NCI-H446 treated with DMSO at 0.1 percent for 48 hours (cell line): ENCODE measurements around the gene CORO2B.

Experiments
- DNase-seq: peaks from one replicate; lab custom pipeline; 2025; lab: John Stamatoyannopoulos, UW

Gene CORO2B

DNA sequence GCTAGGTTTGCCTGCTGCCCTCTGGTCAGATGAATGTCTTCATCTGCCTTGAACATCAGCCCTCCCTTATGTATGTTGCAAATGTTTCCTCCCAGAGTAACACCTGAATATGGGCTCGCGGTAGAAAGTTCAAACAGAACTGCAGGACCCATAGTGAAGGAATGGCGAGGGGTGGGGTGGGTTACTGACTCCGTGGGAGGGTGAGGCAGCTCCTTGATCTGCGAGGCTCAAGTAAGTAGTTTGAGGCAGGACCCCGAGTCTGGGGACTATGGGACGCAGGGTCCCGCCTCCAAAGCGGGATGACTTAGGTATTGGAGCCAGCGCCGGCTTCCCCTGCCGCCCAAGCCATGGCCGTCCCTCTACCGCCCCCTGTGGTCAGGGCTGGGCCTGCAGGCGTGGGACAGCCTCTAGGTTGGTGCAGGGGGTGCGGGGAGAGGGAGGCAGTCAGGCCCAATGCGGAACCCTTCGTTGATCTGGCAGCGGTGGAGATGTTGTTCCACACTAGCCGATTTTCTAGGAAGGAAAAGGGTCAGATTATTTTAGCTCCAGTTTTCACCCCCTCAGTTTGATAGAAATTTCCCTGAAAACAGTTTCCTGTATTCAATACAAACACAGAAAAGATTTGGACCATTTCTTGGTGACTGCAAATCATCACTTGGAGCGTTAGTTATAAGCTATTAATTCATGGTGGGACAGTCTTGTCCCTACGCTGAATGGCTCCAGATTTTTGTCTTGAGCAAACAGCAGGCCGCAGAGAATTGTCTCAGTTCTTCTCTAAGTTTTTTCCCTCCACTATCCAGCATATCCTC is 72.3 kb downstream of the CORO2B start:
- DNase-seq, result no peak

DNA sequence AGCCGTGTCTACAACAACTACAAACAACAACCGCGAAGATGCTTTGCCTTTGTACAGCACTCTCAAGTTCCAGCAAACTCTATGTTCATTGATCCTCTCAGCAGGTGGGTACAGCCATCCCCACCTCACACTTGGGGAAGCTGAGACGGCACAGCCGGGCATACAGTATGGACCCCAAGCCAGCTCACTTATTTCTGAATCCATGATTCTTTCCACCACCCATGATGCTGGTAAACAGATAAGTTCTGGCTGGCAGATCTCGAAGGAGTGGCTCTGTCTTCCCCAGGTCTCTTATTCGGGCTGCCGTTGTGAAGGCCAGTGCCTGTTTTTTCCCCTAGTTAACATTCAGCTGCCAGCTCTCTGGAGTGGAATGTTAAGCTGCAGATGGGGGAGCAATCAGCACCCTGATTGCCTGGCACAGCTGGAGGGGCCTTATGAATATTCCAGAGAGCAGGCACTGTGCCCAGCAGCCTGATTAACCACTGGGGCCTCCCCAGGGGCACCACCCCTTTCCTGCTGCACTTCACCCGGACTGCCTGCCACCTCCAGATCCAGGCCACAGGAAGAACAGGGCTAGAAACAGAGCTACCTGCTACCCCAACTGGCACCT is 73.2 kb downstream of the CORO2B start:
- DNase-seq, result no peak

DNA sequence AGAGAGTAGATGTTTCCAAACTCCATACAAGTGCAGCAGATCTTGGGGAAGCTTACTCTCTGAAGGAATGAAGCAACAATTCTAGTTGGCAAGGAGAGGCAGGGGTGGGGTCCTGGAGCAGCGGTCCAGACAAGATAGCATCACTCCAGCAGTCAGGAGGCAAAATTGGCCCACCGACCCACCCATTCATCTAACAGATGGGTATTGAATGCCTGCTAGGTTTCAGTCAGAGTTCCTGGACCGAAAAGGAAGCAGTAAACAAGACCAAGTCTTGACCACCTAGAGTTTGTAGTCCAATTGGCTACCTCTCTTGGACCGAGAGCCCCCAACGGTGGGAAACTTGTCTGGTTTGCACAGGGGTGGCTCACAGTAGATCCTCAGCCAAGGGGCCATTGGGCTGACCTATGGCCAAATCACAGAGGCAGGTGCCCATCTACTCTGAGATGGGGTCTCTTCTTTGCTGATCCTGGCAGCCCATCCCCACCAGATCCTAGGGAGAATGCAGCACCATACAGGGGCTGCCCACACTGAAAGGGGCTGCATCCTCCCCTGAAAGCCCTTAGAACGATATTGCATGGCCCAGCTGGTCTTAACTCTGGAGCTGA is 74.3 kb downstream of the CORO2B start:
- DNase-seq, result no peak

DNA sequence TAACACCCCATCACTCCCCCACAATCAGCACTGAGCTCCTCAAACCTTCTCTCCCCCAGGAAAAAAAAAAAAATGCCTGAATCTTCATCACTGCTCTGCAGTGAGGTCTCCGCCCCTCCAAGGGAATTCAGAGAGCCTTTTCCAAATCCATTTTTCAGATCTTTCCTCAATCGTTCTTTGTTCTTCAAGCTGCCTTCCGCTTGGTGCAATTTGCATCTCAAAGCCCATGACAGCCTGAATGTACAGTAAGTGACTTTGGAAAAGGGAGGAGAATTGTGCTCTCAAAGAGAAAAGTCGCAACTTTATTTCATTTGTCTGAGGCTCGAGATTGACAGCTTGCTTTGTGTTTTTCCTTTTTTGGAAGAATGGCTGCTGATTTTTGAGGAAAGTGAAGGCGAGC is 75.0 kb downstream of the CORO2B start:
- no peak for DNase-seq

DNA sequence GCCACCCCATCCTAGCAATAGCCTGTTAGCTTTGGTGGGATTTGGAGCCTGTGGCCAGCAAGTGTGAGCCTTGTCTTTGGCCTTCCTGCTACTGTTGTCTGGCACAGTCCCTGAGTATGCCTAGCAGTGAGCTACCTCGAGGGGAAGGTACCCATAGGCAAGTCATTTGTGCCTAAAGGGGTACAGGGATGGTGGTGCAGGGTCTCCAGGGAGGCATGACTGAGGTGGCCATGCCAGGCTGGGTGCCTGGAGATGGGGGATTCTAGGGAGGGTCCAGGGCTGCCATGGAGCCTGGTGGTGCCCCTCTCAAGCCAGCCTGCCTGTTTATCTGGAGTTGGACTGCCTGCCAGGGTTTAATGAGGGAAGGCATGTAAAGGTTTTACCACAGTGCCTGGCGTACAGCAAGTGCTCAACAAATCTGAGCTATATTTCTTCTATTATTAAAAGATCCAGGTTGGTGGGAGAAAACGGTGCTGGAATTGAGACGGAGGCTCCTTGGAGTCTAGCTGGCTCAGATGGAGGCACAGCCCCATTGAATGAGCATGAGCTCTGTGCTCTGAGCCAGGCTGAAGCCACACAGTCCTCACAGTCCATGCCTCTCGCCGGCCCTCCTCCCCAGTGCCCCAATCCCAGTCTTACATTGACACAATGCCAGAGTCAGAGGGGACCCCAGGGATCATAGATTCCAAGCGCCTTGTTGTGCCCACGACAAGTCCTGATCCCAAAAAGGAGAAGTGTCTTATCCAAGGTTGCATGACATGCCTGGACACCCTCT is 76.2 kb downstream of the CORO2B start:
- no peak for DNase-seq

DNA sequence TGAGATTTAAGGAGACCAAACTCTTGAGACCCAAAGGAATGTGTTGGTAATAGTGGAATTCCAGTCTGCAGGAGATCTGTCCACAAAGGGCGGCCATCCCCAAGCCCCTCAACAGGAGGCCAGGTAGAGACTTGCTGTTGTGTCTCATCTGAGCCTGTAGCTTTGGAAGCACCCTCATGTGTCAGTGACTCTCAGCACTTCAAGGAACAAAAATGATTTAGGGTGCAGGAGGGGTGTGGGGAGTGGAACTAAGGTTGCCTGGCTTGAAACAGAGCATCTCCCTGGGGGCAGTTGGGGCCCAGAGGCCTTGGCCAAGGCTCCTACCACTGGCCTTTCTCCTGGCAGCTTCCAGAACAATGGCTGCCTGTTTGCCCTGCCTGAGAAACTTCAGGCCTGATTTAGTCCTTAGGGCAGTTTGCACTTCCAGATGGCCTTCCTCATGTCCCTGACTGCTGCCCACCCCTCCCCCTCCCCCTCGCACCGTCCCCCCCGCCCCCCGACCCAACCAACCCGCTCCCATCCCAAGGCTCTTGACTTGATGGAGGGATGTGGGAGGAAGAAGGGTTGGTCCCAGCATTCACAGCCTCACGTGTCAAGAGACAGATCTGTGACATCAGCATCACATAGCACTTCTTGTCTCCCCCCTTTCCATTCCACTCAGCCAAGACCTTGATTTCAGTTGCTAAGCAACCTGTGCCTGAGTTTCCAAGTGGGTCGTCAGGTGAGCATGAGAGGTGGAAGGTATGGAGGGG is 77.1 kb downstream of the CORO2B start:
- no peak for DNase-seq

DNA sequence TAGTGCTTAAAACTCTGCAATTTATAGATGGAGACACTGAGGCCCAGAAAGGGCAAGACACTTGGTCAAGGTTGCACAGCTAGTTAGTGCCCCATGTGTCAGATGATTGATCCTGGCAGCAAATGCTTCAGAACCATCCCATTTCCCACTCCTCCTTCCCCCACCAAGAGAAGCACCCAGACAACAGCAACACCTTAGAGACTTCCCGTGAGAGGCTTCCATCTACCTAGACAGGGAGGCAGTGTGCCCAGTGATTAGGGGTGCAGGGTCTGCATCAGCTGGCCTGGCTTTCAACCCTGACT is 77.6 kb downstream of the CORO2B start:
- no peak for DNase-seq

DNA sequence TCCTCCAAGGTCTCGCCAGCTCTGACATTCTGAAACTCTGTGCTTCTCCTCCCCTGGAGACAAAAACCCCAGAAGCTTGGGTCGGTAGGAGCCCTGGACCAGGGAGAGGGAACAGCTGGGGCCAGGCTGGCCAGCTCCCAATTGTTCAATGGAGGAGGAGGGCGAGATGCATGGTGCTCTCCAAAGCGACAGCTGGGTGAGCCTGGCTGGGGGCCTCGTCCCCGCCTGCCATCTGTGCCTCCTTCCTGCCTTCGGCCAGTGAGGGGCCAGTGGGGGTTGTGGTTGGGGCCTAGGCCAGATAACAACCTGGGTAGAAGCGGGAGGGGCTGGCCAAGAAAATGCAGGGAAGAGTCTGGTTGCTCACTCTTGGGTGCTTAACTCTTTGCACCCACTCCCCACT is 79.4 kb downstream of the CORO2B start:
- peak; percentile 83 for DNase-seq

DNA sequence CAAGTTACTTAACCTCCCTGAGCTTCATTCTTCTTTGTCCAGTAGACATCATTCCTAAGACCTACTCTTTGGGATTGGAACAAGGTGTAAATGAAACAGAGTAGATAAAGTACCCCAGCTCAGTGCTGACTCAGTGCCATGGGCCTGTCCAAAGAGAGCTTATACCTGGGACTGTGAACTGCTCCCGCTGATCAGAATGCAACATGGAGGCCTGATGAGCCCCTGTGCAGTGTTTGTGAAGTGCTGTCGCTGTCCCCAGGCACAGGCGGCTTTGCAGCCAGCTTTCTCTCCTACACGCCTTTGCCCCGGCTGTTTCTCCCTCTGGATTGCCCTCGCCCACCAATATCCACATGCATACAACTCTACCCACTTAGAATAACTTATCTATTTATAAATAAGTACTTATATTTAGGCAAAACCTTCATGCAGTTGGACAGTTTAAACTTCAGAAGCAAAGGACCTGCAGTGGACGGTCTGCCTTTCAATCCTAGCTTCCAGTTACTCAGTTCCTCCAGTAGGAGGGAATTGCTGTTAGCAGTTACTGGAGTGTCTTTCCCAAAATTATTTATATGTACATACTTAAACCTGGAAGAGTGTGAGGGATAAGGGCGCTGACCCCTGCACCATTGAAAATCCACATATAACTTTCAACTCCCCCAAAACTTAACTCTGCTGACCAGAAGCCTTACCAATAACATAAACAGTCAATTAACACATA is 80.0 kb downstream of the CORO2B start:
- DNase-seq, result no peak

DNA sequence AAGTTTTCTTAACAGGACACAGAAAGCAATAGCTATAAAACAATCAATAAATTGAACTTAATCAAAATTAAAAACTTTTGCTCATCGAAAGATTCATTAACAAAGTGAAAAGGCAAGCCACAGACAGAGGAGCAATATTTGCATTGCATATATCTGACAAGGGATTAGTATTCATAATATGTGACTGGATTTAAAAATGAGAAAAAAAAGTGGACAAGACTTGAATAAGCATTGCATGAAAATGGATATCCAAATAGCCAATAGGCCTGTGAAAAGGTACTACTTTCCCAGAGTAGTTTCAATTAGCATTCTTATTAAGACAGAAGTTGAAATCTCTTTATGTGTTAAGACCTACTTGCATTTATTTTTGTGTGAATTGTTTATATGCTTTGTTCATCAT is 84.7 kb downstream of the CORO2B start:
- no peak for DNase-seq

DNA sequence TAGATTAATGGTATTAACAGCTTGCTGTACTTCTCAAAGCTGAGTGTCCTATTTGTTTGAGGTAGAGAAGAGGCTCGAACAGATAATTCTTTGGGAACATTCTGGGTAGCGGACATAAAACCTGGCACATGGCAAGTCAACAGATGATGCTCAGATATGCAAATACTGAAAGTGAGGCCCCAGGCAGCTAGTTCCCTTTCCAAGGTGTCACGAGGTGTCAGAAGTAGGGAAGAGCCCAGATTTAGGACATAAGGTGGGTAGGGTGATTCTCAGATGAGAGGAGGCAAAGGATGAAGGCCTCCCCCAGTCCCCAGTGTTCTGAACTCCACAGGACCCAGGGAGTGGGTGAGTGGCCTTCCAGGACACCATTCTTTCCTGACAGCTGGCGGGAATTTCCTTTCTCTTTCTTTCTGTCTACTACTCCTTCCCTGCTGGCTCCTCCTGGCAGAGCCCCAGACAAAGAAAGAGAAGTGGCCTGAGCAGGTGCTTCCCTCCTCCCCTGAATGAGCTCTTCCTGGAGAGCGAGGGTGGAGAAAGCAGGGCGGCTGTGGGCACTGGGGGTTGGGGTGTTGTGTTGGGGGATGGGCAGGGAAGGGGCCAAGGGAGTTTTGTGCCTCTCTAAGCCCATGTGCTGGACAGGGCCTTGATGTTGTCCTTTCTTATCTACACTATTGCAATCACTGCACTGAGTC is 87.5 kb downstream of the CORO2B start:
- DNase-seq, result no peak

DNA sequence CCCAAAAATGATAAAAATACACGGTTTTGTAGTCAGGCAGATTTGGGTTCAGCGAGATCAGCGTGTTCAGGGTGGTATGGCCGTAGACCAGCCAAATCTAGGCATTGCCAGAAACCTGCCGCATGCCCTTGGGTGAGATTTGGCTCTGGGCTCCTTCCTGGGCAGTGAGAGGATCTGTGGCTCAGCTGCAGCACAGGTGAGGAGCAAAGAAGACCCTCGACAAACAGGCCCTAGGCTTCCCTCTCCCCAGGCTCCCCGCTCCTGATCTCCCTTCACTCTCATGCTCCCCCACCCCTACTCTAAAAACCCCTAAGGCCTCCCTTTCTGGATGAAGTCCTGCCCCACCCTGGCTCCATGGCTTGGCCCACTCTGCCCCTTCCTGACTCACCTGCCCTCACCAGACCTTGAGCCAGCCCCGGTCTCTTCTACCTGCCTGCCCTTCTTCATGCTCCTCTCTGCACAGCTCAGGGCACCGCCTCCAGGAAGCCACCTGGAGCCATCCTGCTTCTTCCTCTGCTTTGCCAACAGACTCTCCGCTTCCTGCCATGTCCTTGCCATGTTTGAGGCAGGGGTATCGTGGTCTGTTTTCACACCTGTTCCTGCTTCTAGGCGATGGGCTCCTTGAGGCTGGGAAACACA is 88.1 kb downstream of the CORO2B start:
- DNase-seq, result no peak

DNA sequence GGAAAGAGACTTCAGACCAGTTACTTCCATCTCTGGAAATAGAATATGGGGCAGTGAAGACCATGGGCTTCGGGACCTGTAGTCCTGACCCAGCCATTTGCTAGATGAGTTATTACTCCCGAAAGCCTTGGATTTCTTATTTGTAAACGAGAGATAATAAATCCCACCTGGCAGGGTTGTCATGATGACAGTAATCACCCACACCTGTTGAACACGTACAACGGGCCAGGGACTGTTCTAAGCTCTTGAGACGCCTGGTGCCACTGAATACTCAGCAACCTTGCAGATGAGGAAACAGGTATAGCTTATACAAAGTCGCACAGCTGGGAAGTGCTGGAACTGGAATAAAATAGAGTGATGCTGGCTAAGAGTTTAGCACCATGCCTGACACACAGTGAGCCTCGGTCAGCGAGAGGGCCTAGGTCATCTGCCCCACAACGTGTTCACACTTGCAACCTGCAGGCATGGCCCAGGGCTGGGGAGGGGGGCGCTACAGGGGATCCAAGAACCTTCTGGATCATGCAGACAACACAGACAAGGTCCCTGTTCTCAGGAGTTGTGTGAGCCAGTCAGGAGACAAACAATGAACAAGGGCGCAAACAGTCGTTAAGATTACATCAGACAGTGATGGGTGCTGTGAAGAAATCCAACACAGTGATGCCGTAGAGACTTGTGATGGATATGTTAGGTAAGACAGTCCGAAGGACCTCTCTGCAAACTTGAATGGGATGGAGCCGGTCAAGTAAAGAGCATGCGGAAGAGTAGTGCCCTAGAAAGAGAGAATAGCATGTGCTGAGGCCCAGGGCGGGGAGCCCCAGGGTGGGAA is 89.2 kb downstream of the CORO2B start:
- DNase-seq, result no peak

DNA sequence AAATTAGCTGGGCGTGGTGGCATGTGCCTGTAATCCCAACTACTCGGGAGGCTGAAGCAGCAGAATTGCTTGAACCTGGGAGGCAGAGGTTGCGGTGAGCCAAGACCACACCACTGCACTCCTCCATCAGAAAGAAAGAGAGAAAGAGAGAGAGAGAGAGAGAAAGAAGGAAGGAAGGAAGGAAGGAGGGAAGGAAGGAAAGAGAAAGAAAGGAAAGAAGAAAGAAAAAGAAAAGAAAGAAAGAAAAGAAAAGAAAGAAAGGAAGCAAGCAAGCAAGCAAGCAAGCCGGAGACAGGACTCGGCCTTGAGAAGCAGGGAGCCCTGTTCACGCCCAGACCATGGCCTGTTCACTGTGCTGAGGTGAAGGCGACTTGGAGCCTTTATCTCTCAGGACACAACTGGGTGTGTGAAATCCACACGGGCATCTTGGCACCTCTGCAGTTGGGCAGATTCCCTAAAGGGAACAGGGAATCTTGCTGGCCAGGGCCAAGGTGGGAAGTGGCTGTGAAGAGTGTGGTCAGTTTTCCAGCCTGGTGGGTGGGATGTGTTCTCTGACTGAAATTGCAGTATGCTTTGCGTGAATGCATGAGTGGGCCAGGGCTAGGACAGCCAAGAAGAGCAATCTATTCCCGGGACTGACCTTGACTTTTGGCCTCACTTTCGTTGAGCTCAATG is 90.3 kb downstream of the CORO2B start:
- DNase-seq, result no peak

DNA sequence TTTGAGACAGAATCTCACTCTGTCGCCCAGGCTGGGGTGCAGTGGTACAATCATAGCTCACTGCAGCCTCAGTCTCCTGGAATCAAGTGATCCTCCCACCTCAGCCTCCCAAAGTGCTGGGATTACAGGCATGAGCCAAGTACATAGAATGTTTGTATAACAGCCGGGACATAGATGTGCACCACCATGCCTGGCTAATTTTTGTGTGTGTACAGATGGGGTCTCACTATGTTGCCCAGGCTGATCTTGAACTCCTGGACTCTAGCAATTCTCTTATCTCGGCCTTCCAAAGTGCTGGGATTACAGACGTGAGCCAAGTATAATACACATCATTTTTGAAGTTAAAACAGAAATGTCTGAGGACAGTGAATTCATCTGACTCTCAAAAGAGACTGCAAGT is 93.5 kb downstream of the CORO2B start:
- no peak for DNase-seq

DNA sequence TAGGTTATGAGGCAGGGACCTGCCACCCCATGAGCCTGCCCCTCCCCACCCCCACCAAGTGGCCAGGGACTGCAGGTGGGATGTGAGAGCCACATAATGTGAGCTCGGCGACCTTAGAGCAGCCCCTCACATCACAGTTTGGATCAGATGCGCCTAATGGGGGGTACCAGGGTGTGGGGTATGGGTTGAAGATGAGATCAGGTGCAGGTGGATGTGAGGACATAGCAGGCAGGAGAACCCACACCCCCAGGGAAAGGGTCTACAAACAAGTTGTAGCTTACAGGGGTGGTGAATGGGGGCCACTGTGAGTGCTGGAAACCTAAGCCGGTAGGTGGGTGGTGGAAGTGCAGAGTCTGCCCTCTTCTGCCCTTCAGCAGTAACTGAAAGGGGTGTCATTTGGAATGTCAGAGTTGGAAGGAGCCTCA is 94.0 kb downstream of the CORO2B start:
- peak; percentile 40 for DNase-seq

DNA sequence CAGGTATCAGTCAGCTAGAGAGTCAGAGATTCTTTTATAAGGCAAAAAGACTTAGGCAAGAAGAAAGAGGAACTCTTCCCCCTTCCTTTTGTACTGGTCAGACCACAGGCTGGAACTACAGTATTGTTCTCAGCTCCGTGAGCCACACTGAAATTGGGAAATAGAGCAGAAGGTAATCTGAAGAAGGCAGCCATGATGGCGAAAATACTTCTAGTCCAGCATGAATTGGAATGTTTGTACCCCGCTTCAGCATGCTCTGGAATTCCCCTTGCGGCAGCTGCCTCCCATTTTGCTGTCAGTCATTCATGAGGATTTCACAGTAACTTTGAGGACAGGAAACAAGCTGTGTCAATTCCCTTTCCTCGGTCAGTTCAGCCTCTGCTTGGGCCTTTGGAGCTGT is 96.2 kb downstream of the CORO2B start:
- no peak for DNase-seq

DNA sequence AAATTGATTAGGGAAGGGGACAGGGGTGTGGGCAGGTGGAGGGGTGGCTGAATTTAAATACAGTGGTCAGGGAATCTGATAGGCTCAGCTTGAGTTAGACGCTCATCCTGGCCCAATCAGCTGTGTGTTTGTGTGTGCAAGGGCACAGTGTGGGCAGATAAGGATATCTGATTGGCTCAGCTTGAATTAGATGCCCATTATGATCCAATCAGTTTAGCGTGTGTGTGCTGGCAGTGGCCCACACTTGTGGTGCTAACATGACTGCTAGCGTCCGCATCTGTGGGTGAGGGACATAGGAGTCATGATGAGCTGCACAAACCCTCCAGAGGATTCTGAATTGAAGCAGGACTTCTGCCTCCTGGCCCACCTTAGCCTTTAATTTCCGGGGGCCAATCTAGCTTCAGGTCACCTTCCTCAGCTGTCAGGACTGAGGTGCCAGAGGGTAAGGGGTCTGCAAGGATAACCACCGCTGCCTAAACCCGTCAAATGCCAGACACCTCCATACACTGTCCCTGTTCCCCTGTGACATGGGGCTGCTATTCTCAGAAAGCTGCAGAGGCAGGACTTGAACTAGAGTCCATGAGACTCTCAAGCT is 97.3 kb downstream of the CORO2B start:
- no peak for DNase-seq
